ENCODE results near the gene ULK1. TPM values are rescaled to one million over a fixed set of nuclear protein-coding genes. Genes with fewer than 3 reads are reported as not detected.

ULK1 gene
- 23.6 to 46.3 TPM (median 41.0 TPM) in 5 replicates for total RNA-seq (2022; extraction: Qiagen RNA extraction)

GRCh38 chr12:131894313-131894860, at the start of gene ULK1:
Gene ULK1 (plus strand): TSS chr12:131894622. CDS start chr12:131895002, 380 bp downstream.

GRCh38 chr12:131928711-131929580, 34.5 kb downstream of the ULK1 start, which contains the start of gene PUS1:
Gene PUS1 (plus strand): TSS chr12:131929276. CDS start chr12:131929723, 447 bp downstream.

GRCh38 chr12:131949431-131950181, 55.2 kb downstream of the ULK1 start, which contains the start of gene EP400:
Gene EP400 (plus strand): TSS chr12:131949942. CDS start chr12:131960620, 10,678 bp downstream.

Other genes with a start within 250 kb of the ULK1 start
- gene SFSWAP, start 183.5 kb upstream of the ULK1 start, total RNA-seq (2022; extraction: Qiagen RNA extraction) = 23.6 to 30.2 TPM (median 27.9 TPM) in 5 replicates
- gene MMP17, start 66.2 kb upstream of the ULK1 start, total RNA-seq (2022; extraction: Qiagen RNA extraction) = 10.2 to 16.9 TPM (median 12.1 TPM) in 5 replicates
- gene PUS1, start 34.7 kb downstream of the ULK1 start, total RNA-seq (2022; extraction: Qiagen RNA extraction) = 54.9 to 86.0 TPM (median 81.7 TPM) in 5 replicates
- 22.7 to 26.0 TPM (median 25.4 TPM) in 5 replicates for gene EP400, start 55.3 kb downstream of the ULK1 start, total RNA-seq (2022; extraction: Qiagen RNA extraction)
- gene DDX51, start 249.7 kb downstream of the ULK1 start, total RNA-seq (2022; extraction: Qiagen RNA extraction) = 19.9 to 31.7 TPM (median 30.7 TPM) in 5 replicates
- gene NOC4L, start 249.8 kb downstream of the ULK1 start, total RNA-seq (2022; extraction: Qiagen RNA extraction) = 42.7 to 62.9 TPM (median 62.1 TPM) in 5 replicates

Measured in A549 treated with CORT108297 at 1 μM for 4 hours (cell line).